Ishikawa (cell line): ENCODE data around the gene ST6GALNAC1.

Source experiments
- EP300 ChIP-seq: IDR thresholded peaks from 2 replicates; pipeline ENCODE4 v1.6.1; 2012; ENCODE audit warnings: borderline replicate concordance
- FOXM1 ChIP-seq: IDR thresholded peaks from 2 replicates; pipeline ENCODE4 v1.6.1; 2012; ENCODE audit warnings: low read depth, borderline replicate concordance
- MAX ChIP-seq: IDR thresholded peaks from 2 replicates; pipeline ENCODE4 v1.6.1; 2012
- USF1 ChIP-seq: IDR thresholded peaks from 2 replicates; pipeline ENCODE4 v1.6.1; 2012
- TF ChIP-seq, protein P1 (sequence below): IDR thresholded peaks from 2 replicates; pipeline ENCODE4 v1.6.1; 2012; ENCODE audit warnings: low read depth, mild to moderate bottlenecking

DNA sequence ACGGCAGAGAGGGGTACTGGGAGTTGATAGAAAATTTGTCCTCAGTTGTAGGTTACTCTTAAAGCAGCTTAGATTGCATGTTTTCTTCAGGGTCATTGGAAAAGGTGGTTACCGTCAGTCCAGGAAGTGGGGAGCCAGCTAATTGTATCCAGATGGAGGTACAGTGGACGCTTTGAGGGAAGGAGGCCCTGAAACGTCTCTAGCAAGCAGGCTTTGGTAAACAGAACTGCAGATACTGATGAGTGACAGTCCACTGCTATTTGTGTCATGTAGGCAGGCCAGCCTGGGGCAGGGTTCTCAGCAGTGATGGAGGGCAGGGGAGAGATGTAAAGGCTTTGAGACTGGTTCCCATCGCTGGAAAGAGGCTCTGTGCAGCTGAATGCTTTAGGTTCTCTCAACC, 30.2 kb upstream of the ST6GALNAC1 start:
- TF ChIP-seq, protein P1, sequence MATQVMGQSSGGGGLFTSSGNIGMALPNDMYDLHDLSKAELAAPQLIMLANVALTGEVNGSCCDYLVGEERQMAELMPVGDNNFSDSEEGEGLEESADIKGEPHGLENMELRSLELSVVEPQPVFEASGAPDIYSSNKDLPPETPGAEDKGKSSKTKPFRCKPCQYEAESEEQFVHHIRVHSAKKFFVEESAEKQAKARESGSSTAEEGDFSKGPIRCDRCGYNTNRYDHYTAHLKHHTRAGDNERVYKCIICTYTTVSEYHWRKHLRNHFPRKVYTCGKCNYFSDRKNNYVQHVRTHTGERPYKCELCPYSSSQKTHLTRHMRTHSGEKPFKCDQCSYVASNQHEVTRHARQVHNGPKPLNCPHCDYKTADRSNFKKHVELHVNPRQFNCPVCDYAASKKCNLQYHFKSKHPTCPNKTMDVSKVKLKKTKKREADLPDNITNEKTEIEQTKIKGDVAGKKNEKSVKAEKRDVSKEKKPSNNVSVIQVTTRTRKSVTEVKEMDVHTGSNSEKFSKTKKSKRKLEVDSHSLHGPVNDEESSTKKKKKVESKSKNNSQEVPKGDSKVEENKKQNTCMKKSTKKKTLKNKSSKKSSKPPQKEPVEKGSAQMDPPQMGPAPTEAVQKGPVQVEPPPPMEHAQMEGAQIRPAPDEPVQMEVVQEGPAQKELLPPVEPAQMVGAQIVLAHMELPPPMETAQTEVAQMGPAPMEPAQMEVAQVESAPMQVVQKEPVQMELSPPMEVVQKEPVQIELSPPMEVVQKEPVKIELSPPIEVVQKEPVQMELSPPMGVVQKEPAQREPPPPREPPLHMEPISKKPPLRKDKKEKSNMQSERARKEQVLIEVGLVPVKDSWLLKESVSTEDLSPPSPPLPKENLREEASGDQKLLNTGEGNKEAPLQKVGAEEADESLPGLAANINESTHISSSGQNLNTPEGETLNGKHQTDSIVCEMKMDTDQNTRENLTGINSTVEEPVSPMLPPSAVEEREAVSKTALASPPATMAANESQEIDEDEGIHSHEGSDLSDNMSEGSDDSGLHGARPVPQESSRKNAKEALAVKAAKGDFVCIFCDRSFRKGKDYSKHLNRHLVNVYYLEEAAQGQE, result no peak
- TF ChIP-seq USF1 (no peak), EP300 (no peak), FOXM1 (no peak), MAX (no peak)
